Endothelial cell (in vitro differentiated cells): Measurements from ENCODE around the gene CADM1. TPM values are rescaled to one million over a fixed set of nuclear protein-coding genes. Genes with fewer than 3 reads are reported as not detected.

Experiments used
- DNase-seq: peaks from one replicate; pipeline ENCODE4 v3.0.0; 2021; ENCODE audit warnings: low spot score
- H3K27ac Mint-ChIP-seq: one replicate; pipeline ENCODE4 v1.8.0; 2021; ENCODE audit warnings: mixed read lengths, inconsistent platforms; ENCODE audit not compliant: unreplicated experiment
- H3K27me3 Mint-ChIP-seq: one replicate; pipeline ENCODE4 v1.8.0; 2021; ENCODE audit warnings: mild to moderate bottlenecking, moderate library complexity, mixed read lengths, inconsistent platforms; ENCODE audit not compliant: unreplicated experiment
- H3K36me3 Mint-ChIP-seq: one replicate; pipeline ENCODE4 v1.8.0; 2021; ENCODE audit warnings: mild to moderate bottlenecking, low read depth, mixed read lengths, inconsistent platforms; ENCODE audit not compliant: unreplicated experiment
- H3K4me1 Mint-ChIP-seq: one replicate; pipeline ENCODE4 v1.8.0; 2021; ENCODE audit warnings: mild to moderate bottlenecking, mixed read lengths, inconsistent platforms; ENCODE audit not compliant: unreplicated experiment
- H3K4me3 Mint-ChIP-seq: one replicate; pipeline ENCODE4 v1.8.0; 2021; ENCODE audit warnings: mild to moderate bottlenecking, mixed read lengths, inconsistent platforms; ENCODE audit not compliant: unreplicated experiment
- H3K9me3 Mint-ChIP-seq: one replicate; pipeline ENCODE4 v1.8.0; 2021; ENCODE audit warnings: mixed read lengths, inconsistent platforms; ENCODE audit not compliant: unreplicated experiment
- total RNA-seq: library from RNA; stranded (reverse); fragmentation: NEBNext Ultra II Directional; extraction: Animal tissue kit (Norgen Biotek cat#: 25700); gene quantifications from one replicate; pipeline ENCODE4 v1.2.1, GENCODE V29; 2021; ENCODE audit not compliant: unreplicated experiment
- TF ChIP-seq, protein P1 (sequence below): fragments of 200-600 bp; sonication (generic); IDR thresholded peaks from one replicate; pipeline ENCODE4 v1.5.0; 2021; ENCODE audit warnings: antibody characterized with exemption; ENCODE audit not compliant: unreplicated experiment

CADM1 gene
- total RNA-seq, 1 donor from 2014 or later, result 65.5 TPM

DNA sequence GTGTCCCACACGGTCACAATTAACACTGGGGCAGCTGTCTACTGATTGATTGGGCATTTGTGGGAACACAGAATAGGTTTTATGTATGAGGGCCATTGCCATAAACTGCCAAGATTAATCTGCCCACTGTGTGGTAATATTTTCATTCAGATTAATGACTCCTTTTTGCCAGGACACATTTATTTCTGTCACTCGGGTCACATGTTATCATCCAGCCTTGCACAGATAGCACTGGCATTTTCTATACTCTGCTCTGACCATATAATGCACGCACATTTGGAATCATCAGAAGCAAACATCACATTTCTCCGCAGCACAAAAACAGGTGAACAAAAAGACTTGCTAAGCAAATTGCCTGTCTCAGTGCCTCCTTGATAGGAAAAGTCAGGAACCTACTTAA lies 138.3 kb downstream of the CADM1 start:
- Mint-ChIP-seq H3K27me3 (no peaks in the 10 kb centered on the region), H3K4me1 (peaks cover 6% of the 10 kb centered on the region), H3K9me3 (no peaks in the 10 kb centered on the region), H3K36me3 (no peaks in the 10 kb centered on the region), H3K27ac (no peak overlapping the region), H3K4me3 (no peak overlapping the region)
- DNase-seq, result no peak
- TF ChIP-seq, protein P1, sequence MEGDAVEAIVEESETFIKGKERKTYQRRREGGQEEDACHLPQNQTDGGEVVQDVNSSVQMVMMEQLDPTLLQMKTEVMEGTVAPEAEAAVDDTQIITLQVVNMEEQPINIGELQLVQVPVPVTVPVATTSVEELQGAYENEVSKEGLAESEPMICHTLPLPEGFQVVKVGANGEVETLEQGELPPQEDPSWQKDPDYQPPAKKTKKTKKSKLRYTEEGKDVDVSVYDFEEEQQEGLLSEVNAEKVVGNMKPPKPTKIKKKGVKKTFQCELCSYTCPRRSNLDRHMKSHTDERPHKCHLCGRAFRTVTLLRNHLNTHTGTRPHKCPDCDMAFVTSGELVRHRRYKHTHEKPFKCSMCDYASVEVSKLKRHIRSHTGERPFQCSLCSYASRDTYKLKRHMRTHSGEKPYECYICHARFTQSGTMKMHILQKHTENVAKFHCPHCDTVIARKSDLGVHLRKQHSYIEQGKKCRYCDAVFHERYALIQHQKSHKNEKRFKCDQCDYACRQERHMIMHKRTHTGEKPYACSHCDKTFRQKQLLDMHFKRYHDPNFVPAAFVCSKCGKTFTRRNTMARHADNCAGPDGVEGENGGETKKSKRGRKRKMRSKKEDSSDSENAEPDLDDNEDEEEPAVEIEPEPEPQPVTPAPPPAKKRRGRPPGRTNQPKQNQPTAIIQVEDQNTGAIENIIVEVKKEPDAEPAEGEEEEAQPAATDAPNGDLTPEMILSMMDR, result no peak

DNA sequence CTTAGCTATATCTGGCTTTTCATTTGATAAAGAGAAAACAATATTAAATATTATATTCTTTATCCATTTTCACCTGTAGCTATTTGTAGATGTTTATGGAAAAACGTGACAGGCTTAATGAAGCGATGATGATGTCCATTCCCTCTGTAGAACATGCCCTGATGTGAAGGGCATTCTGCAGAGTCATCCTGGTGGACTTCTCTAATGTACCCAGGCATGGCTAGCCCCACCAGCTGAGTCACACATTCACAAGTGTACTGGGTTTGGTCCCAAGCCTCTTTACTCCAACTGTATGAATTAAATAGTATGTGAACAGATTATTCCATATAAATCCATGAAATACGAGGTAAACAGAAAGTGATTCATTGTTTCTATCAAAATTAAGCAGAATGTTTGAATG lies 139.3 kb downstream of the CADM1 start:
- Mint-ChIP-seq H3K4me1 (peaks cover 6% of the 10 kb centered on the region), H3K9me3 (no peaks in the 10 kb centered on the region), H3K27me3 (no peaks in the 10 kb centered on the region), H3K27ac (no peak overlapping the region), H3K36me3 (no peaks in the 10 kb centered on the region), H3K4me3 (no peak overlapping the region)
- DNase-seq, result no peak
- TF ChIP-seq, protein P1, result no peak

DNA sequence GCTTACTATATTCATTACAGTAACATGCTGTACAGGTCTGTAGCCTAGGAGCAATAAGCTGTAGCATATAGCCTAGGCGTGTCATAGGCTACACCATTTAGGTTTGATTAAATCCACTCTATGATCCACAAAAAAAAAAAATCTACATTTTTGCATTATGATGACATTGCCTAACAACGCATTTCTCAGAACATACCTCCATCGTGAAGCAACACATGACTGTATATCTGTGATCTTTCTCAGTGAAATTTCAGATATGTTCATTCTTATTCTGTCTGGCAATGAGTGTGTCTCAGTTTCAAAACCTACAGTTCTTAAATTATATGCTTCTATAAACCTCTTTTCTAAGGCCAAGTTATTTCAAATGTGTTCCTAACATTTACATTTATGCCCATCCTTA lies 140.3 kb downstream of the CADM1 start:
- Mint-ChIP-seq H3K4me1 (peaks cover 6% of the 10 kb centered on the region), H3K27me3 (no peaks in the 10 kb centered on the region), H3K4me3 (no peak overlapping the region), H3K9me3 (no peaks in the 10 kb centered on the region), H3K27ac (no peak overlapping the region), H3K36me3 (no peaks in the 10 kb centered on the region)
- TF ChIP-seq, protein P1, result no peak
- DNase-seq, result no peak

DNA sequence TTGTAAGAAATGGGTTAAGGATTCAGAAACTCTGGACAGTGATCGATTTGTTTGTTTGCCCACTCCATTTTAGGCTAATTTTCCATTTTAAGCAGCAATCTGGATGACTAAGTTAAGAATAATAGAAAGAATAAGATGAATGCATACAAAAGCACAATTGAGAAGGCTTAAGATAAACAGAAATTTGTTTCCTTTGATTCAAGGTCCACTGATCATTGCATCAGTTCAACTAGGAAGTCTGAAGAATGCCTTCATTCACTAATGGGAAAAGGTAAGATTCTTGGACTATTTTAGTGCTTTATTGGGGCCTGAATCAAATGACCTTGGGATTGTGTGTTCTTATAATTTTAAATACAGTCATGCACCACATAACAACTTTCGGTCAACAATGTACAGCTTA lies 140.8 kb downstream of the CADM1 start:
- H3K9me3 Mint-ChIP-seq, result no peaks in the 10 kb centered on the region
- no peaks in the 10 kb centered on the region for H3K36me3 Mint-ChIP-seq
- no peak overlapping the region for H3K4me3 Mint-ChIP-seq
- peaks cover 6% of the 10 kb centered on the region for H3K4me1 Mint-ChIP-seq
- TF ChIP-seq, protein P1, result no peak
- no peak for DNase-seq
- H3K27ac Mint-ChIP-seq, result no peak overlapping the region
- no peaks in the 10 kb centered on the region for H3K27me3 Mint-ChIP-seq

DNA sequence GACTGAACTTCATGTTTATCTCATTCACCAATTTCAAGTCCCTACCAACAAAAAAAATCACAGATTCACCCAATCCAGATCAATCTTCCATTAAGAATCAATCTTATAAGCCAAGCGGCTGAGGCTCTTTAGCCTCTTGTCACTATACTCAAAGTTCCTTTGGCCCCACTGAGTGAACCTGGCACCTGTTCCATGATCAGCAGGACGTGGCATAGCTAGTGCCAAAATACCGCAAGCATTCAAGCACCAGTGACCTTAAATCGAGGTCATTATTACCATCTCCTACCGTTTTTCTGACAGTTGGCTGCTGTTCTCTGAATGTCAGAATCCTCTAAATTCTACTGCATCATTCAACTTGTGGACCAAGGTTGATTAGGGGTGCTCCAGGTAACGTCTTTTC lies 141.2 kb downstream of the CADM1 start:
- Mint-ChIP-seq H3K27me3 (no peaks in the 10 kb centered on the region), H3K4me3 (no peak overlapping the region), H3K4me1 (peaks cover 6% of the 10 kb centered on the region), H3K36me3 (no peaks in the 10 kb centered on the region), H3K9me3 (no peaks in the 10 kb centered on the region), H3K27ac (no peak overlapping the region)
- no peak for DNase-seq
- TF ChIP-seq, protein P1, result no peak
